HG03196 (cell line): ENCODE results near the gene DOP1A.

Source experiments
- ATAC-seq: cut with Tn5 transposase; IDR thresholded peaks from one replicate; pipeline ENCODE4 v1.9.1; 2021; ENCODE audit not compliant: unreplicated experiment

Gene DOP1A, protein sequence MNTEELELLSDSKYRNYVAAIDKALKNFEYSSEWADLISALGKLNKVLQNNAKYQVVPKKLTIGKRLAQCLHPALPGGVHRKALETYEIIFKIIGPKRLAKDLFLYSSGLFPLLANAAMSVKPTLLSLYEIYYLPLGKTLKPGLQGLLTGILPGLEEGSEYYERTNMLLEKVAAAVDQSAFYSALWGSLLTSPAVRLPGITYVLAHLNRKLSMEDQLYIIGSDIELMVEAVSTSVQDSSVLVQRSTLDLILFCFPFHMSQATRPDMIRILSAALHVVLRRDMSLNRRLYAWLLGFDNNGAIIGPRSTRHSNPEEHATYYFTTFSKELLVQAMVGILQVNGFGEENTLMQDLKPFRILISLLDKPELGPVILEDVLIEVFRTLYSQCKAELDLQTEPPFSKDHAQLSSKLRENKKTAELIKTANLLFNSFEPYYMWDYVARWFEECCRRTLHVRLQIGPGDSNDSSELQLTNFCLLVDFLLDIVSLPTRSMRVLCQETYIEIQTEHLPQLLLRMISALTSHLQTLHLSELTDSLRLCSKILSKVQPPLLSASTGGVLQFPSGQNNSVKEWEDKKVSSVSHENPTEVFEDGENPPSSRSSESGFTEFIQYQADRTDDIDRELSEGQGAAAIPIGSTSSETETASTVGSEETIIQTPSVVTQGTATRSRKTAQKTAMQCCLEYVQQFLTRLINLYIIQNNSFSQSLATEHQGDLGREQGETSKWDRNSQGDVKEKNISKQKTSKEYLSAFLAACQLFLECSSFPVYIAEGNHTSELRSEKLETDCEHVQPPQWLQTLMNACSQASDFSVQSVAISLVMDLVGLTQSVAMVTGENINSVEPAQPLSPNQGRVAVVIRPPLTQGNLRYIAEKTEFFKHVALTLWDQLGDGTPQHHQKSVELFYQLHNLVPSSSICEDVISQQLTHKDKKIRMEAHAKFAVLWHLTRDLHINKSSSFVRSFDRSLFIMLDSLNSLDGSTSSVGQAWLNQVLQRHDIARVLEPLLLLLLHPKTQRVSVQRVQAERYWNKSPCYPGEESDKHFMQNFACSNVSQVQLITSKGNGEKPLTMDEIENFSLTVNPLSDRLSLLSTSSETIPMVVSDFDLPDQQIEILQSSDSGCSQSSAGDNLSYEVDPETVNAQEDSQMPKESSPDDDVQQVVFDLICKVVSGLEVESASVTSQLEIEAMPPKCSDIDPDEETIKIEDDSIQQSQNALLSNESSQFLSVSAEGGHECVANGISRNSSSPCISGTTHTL (N-terminal part only)

GRCh38 chr6:83067448-83068439 lies at the start of gene DOP1A:
Gene DOP1A, plus strand, starts transcription at chr6:83067671. Its CDS starts 29,307 bp downstream, at chr6:83096978.
- ATAC-seq = peak; percentile 85

DNA sequence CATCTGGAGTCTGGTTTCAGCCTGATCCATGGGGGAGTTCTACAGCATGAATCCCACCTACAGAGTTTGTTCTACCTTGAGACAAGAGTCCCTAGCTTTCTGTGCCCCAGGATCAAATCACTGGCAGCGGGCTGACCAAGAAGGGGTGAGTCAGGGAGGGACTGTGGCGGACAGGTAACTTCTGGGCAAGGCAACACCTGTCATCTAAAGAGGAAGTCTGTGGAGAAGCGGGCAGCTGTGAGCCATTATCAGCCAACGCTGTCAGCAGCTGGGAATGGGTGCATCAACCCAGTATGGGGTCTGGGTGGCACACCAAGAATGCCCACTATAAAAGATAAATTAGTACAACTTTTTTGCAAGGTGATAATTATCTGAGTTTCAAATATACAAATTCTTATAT lies 47.7 kb upstream of the DOP1A start:
- ATAC-seq = no peak

GRCh38 chr6:83031689-83032088 lies 35.8 kb upstream of the DOP1A start:
- ATAC-seq = no peak

DNA sequence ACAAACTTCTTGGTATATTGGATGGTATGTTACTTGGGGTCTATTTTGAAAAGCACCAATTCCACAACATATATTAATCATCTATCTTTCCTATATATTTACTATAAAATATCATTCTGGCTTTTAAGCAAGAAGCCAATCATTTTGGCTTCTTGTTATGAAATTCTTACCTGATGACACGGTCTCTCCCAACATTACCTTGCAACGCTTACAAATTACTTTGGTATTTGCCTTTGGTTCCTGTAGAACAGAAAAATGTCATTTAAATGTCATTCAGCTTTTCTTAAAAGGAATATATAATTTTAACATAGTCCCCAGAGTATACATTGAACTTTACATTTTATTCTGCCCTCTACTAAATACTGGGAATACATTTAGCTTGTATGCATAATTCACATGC lies 29.2 kb upstream of the DOP1A start:
- ATAC-seq = no peak

DNA sequence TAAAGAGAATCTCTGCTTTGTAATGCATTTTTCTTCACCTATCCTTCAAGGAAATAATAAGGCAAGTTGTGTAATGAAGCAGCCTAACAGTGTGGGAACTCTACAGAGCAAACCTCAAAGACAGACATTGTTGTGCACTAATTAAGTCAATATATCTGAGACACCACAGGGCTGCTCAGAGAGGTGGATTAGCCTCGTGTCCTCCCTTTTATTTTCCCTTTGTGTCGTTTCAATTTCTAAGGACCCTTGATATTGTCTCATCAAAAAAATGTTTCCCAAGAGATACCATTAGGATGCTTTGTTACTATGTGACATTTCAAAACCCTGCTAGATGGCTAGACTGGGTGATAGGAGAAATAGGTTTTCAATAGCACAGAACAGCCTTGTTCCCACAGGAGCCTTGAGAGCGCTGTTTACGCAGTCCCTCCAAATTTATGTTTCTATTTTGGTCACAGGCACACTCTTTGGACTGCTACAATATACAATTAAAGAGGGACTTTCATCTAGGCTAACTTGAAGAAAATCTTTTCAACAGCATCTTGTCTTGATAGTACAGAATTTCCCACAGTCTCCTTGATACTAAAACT lies 24.9 kb upstream of the DOP1A start:
- ATAC-seq = no peak

DNA sequence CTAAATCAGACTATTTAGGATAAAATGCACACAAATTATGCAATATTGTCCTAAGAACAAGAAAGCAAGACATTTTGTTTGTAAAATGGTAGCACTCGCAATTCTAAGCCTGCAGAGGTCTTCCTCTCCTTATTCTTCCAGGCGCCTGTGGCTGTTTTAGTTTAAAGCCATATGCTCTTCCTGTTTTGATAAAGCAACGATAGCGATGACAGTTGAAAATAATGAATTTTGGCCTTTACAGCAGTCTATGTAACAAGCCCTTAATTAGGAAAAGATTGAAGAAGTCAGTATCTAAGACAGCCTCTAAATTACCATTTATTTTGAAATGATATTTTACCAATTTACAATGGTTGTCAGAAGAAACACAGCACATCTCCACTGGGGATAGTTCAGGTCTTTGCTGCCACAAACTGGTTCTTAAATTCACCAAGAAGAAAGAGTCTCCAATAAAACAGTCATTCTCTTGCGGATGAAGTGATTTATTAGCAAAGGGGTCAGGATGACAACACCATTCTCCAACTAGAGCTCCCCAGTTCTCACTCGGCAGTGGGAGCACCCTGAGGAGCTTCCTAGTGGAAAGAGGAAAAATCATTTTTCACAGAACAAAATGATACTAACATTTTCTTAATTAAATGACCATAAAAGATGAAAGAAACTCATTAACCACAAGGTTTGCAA lies 23.2 kb upstream of the DOP1A start:
- ATAC-seq = no peak

DNA sequence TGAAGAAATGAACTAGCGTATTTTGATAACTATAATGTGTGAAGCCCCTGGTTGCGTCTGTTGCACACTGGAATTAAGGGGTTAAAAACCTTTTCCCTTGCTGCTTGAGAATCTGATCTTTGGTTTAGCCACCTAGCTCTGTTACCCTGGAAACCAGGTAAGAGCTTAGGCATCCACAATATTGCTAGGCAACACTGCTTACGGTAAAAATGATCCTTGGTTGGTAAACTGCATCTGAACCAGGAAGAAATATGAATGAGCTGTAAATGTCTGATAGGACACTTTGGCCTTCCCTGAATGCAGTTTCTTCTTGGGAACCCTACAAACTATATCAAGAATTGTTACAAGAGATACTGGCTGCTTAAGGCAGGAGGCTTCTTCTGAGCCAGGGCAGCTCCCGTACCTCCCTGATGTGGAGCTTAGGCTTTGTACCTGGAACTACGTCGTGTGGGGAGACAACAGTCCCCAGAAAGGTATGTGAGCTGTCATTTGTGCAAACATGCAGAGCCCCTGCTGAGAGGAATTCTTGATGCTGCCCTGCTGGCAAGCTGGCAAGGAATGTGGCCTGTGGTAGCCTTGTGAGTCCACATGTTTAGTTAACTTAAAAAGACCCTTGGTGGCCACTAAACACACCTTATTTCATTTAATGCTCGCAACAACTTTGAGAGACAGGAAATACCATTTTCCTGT lies 20.3 kb upstream of the DOP1A start:
- ATAC-seq = no peak

GRCh38 chr6:83051377-83052172 lies 15.9 kb upstream of the DOP1A start:
- ATAC-seq = no peak

- no peak for ATAC-seq
Measured at GRCh38 chr6:83053678-83054077, 13.8 kb upstream of the DOP1A start.

- ATAC-seq = peak; percentile 44
Measured at GRCh38 chr6:83055366-83055964, 12.0 kb upstream of the DOP1A start.

DNA sequence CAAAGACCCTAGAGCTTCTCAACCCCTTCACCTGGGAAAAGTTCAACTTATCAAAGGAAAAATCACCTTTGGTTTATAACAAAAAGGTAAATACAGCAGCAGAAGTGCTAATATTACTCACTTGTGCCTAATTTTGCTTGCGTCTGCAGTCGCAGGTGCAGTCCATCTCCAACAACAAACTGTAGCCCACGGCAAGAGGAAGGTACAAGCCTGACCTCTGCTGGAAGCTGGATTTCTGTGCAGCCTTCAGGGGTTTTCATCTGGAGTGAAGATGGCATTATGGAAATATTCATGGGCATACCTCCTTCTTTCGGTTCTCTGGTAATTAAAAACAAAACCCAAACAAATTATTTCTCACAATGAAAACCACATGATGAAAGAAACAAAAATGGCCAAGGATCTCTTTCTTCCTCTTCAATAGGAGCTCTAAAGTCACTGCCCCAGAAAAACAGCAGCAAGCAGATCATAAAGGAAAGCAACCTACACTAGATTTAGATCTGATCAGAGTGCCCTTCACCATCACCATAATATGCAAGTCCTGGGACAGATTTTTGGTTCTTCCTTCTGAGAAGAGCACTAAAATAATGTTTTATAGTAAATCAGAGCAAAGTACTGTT lies 9.7 kb upstream of the DOP1A start:
- ATAC-seq = peak; percentile 85

GRCh38 chr6:83061190-83061589 lies 6.3 kb upstream of the DOP1A start:
- ATAC-seq = no peak

GRCh38 chr6:83062225-83062624 lies 5.2 kb upstream of the DOP1A start:
- ATAC-seq = no peak

GRCh38 chr6:83065511-83066192 lies 1.8 kb upstream of the DOP1A start, which contains the start of gene UBE3D:
Gene UBE3D, minus strand, starts transcription at chr6:83065841. Its CDS starts 123 bp downstream, at chr6:83065718.
- ATAC-seq = peak; percentile 72

GRCh38 chr6:83068616-83069015 lies 1.1 kb downstream of the DOP1A start:
- ATAC-seq = no peak

DNA sequence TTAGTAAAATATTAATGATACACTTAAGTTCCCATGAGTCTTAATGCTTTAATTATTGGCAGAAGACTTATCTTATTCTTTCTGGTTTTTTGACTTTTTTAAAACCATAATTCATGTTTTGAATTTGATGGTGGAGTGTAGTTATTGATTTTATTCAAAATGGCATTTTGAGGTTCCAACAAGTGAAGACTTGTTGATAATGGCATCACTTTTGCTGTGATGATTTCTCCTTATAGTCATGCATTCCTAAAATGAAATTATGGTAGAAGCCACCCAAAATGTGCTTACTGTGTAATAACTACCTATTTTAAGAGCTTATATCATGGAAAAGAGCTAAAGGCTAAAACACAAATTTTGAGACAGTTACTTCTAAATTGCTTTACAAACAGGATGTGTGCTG lies 2.2 kb downstream of the DOP1A start:
- ATAC-seq = no peak
